ENCODE data around the gene C16orf87.

Gene C16orf87

DNA sequence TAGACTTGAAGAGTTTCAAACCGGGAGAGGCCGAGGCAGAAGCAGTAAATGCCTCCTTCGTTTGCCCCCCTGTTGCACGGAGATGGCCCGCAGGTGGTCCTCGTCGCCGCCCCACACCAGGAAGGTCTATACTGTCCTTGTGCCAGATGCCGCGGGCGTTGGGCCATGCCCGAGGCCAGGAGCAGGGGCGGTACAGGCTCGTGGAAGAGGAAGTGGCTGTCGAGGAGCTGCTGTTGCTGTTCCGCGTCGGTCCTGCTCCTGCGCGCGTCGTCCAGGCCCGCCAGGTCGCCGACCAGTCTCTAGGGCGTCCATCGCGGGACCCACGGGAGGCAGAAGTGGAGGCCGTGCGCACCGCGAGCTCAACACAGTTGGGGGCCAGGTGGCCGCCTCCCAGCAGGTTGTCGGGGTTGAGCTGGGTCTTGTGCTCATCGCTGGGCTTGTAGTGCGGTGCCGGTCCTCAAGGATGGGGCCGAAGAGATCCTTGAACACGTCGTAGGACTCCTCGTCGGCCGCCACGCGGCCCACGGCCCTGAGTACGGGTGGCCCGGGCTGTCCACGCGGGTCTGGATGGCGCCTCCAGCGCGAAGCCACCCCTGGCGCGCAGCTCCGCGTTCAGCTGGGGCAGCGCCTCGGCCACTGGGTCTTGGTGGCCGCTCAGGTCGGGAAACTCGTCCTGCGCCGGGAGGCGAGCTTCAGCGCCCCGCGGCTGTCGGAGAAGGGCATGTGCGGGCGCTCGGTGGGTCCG is 13.1 kb upstream of the C16orf87 start:
- DNase-seq (ENCODE audit: low spot score), result no peak

DNA sequence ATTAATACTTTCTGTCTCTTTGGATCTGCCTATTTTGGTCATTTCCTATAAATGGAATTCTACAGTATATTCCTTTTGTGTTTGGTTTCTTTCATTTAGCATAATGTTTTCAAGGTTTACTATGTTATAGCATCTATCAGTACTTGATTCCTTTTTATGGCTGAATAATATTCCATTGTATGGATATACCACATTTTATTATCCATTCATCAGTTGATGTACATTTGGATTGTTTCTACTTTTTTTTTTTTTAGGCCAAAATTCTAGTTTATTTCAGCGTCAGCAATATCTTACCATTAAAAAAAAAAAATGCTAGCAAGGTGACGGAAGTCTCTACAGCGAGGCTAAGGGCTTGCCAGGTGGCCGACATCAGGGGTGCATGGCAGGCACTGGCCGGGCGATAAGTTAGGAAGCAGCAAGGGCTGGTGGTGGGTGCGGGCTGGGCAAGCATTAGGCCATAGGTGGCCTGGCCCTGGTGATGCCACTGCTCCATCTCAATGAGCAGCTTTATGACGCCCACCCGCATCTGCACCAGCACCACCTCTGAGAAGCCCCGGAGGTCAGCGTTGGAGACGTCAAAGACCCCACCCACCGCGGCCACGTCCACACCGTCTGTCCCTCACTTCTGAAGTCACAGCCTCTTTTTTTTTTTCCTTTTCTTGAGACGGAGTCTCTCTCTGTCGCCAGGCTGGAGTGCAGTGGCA is 11.4 kb upstream of the C16orf87 start:
- no peak for DNase-seq (ENCODE audit: low spot score)

DNA sequence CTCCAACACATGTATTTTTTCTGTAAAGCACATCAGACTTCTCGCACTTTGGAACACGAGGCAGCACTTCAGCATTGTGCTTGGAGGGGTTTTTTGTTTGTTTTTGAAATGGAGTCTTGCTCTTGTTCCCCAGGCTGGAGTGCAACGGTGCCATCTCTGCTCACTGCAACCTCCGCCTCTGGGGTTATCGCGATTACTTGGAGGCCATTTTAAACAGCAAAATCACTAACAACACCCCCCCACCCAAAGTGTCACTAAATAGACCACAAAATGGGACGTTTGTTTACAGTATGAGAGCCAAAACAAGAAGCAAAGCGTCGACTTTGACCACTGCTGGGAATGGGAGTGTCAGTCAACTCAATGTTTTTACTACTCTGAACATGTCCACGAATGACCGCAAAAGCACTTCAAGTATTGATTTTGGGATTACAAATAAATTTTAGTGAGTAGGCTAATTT is 9.0 kb upstream of the C16orf87 start:
- DNase-seq (ENCODE audit: low spot score), result no peak

DNA sequence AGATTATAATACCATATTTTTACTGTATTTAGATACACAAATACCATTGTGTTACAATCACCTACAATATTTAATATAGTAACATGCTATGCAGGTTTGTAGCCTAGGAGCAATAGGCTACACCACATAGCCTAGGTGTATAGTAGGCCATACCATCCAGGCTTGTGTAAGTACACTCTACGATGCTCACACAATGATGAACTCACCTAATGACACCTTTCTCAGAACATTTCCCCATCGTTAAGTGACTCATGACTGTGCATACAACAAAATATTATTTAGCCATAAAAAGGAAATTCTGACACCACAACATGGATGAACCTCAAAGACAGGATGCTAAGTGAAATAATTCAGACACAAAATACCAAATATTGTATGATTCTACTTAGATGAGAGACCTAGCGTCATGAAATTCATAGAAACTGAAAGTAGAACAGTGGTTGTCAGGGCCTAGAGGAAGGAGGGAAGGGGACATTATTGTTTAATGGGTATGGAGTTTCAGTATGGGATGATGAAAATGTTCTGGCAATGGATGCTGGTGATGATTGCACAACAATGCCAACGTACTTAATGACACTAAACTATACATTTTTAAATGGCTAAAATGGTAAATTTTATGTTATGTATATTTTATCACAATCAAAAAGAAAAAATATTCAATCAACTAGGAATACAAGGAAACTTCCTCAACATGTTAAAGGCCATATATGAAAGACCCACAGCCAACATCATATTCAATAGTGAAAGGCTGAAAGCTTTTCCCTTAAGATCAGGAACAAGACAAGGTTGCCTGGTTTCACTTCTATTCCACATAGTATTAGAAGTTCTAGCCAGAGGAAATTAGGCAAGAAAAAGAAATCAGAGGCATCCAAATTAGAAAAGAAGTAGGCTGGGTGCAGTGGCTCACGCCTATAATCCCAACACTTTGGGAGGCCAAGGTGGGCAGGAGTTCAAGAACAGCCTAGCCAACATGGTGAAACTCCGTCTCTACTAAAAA is 5.9 kb upstream of the C16orf87 start:
- no peak for DNase-seq (ENCODE audit: low spot score)

DNA sequence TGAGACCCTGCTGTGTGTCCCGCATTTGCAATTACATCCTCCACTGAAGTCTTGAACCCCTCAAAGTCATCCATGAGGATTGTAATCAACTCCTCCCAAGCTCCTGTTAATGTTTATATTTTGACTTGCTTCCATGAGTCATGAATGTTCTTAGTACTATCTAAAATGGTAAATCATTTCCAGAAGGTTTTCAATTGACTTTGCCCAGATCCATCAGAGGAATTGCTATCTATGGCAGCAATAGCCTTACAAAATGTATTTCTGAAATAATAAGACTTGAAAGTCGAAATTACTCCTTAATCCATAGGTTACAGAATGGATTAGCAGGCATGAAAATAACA is 2.5 kb upstream of the C16orf87 start:
- DNase-seq (ENCODE audit: low spot score), result no peak

DNA sequence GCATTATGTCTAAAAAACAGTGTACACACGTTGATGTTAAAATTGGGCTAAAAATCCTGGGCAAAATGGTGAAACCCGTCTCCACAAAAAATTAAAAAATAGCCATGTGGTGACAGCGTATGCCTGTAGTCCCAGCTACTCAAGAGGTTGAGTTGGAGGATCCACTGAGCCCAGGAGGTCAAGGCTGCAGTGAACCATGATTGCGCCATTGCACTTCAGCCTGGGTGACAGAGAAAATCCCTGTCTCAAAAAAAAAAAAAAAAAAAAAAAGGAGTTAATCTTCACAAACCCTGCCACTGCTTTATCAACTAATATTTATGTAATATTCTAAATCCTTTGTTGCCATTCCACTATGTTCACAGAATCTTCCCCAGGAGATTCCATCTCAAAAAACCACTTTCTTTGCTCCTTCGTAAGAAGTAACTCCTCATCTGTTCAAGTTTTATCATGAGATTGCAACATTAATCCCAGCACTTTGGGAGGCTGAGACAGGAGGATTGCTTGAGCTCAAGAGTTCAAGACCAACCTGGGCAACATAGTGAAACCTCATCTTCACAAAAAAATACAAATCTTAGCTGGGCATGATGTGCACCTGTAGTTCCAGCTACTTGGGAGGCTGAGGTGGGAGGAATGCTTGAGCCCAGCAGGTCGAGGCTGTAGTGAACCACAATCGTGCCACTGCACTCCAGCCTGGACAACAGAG is 1.9 kb upstream of the C16orf87 start:
- DNase-seq (ENCODE audit: low spot score), result no peak

DNA sequence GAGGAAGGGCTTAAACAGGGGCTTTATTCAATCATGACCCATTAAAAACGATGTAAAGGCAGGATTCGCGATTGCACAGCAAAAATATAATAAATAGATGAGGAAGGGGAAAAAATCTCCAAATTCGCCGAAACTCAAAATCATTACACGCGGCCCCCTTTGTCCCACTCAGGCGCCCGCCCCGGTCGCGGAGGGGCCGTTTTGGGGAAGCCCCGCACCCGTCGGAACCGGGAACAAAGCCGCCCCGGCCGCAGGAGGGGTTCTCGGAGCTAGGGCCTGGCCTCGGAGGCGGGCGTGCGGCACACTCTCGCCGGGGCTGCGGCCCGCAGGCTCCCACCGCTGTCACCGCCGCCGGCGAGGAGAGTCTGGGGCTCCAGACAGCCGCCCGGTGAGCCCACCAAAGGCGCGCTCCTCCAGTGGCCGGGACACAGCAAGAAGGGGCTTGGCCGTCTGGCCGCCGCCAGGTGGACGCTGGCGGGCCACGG is 521 bp downstream of the C16orf87 start:
- no peak for DNase-seq (ENCODE audit: low spot score)

DNA sequence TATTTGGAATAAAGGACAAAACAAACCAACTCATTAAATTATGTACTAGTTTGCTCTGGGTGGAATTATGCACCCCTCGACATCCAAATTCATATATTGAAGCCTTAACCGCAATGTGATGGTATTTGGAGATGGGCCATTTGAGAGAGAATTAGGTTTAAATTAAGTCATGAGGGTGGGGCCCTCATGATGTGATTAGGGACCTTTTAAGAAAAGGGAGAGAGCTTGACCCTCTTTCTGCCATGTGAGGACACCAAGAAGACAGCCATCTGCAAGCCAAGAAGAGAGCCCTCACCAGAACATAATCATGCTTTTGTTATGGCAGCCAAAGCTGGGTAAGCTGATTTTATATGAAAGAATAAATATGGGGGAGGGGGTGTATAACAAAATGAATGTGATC is 2.0 kb downstream of the C16orf87 start:
- no peak for DNase-seq (ENCODE audit: low spot score)

DNA sequence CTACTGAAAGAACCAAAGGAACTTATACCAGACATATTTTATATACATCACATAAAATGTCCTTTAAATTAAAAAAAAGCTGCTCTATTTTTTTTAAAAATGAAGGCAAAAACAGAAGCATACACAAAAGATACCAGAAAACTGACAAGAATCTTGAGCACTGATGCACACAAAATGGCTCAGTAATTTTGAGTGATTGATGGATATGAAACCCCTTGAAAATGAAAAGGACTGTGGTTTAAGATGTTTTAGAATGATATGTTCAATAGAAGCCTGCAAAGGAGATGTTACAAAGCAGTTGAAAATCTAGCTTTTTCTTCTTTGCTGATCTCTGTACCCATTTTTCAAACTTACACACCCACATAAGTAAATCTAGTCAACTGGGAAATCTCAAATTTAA is 2.7 kb downstream of the C16orf87 start:
- DNase-seq (ENCODE audit: low spot score), result no peak

DNA sequence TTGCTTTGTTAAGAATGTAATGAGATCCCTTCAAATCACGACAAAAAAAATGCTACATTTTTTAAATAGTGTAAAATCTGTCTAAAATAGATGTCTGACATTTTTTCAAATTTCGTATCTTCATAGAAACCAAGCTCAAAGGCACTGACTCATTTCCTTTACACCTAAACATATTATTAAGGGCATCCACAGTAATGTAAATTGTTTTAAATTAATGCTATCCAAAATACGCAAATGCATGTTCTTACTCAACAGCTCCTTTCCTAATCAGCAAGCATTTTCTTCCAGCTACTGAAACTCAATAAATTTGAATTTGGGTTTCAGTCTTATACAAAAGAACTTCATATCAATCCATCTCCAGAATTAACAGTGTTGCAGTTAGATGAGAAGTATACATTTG is 4.3 kb downstream of the C16orf87 start:
- no peak for DNase-seq (ENCODE audit: low spot score)

DNA sequence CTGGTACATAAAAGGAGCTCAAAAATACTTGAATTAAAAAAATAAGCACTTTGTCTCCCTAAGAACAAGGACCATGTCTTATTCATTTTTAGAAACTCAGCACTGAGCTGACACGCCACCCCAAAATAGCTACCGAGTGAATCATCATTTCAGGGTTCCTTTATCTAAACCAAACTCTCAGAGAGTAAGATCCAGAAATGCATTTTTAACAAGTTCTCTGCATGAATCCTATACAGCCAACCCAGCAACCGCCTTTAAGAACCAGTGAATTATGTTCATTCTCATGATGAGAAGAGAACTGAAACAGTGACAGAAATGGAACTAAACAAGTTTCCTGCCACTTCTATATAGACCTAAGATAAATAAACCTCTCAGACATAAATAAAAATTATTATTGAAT is 8.7 kb downstream of the C16orf87 start:
- no peak for DNase-seq (ENCODE audit: low spot score)

DNA sequence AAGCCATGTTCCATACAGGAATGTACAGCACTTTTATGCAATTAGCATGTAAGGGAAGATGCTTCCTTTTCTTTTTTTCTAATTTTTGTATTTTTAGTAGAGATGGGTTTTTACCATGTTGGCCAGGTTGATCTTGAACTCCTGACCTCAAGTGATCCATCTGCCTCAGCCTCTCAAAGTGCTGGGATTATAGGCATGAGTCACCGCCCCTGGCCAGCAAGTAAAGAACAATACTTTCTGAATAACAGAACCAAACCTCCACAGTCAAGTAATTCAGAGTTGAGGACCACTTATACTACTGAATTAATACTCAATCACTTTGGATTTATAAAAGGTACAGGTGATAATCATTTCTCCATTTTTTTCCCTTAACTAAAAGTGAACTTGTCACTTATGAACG is 13.0 kb downstream of the C16orf87 start:
- DNase-seq (ENCODE audit: low spot score), result no peak

DNA sequence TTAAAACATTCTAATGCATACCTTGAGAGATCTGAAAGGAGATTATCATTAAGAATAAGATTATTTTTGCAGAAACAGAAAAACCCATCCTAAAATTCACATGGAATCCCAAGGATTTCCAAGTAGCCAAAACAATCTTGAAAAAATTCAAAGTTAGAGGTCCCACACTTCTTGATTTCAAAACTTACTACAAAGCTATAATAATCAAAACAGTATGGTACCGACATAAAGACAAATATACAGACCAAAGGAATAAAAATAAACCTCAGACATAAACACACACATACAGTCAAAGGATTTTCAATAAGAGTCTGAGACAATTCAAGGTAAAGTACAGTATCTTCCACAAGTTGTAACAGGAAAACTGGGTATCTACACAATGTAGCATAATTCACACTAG is 16.2 kb downstream of the C16orf87 start:
- no peak for DNase-seq (ENCODE audit: low spot score)

DNA sequence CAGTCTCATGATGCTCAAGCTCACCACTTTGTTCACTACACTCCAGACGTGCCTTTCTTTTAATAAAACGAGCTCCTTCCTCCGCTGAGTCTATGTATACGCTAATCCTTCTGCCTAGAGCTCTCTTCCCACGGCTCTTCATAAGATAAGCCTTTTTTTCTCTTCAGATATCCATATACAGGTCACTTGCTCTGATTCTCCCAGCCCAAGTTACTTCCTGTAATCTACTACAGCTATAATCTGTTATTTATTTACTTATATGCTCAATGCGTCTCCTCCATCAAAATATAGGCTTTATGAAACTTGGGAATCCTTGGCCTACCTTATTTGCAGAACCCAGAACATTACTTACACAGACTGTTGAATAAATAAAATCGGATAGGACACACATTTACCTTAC is 17.4 kb downstream of the C16orf87 start:
- no peak for DNase-seq (ENCODE audit: low spot score)

DNA sequence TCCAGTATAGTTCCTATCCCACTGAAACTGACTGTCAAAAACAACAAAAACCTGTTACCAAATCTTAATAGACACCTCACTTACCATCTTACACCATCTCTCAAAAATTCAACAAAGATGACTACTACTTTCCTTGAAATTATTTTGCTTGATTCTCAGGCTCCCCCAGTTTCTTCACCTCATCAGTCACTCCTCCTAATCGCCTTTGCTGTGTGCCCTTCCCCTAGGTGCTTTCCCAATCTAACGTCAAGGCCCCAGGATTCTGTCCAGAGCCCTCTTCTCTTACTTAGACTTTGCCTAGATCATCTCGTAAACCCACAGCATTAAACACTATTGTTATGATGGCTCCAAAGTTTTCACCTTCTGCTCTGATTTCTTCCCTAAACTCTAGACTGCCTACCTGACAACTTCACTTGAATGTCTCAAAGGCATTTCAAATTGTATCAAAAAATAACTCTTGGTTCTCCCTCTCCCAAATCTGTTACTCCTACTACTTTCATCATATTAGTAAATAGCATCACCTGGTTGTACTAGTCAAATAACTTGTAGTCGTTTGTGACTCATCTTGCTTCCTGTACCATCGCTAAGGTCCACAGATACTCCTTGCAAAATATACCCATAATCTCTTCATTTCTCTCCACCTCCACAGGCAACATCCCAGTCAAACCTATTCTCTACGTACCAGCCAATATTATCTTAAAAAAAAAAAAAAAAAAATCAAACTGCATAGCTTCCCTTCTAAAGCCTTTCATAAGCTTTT is 18.0 kb downstream of the C16orf87 start:
- no peak for DNase-seq (ENCODE audit: low spot score)

DNA sequence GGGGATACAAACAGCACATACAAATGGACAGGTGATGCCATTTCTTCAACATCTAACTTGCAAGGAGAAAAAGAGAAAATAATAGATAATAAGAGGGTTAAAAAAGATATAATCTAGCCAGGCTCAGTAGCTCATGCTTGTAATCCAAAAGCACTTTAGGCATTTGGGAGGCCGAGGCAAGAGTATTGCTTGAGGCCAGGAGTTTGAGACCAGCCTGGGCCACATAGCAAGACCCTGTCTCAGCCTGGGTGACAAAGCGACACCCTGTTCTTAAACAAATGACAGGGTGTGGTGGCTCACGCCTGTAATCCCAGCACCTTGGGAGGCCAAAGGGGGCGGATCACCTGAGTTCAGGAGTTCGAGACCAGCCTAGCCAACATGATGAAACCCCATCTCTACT is 19.3 kb downstream of the C16orf87 start:
- no peak for DNase-seq (ENCODE audit: low spot score)

DNA sequence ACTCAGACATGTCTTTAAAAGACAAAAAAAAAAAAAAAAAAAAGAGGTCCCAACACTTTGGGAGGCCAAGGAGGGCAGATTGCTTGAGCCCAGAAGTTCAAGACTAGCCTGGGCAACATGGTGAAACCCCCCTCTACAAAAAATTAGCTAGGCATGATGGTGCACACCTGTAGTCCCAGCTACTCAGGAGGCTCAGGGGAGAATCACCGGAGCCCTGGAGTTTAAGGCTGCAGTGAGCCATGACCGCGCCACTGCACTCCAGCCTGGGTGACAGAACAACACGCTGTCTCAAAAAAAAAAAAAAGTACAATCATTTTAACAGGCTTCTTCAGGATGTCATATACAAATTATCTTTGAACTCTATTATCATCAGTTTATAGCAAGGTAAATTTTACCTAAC is 22.0 kb downstream of the C16orf87 start:
- DNase-seq (ENCODE audit: low spot score), result no peak

DNA sequence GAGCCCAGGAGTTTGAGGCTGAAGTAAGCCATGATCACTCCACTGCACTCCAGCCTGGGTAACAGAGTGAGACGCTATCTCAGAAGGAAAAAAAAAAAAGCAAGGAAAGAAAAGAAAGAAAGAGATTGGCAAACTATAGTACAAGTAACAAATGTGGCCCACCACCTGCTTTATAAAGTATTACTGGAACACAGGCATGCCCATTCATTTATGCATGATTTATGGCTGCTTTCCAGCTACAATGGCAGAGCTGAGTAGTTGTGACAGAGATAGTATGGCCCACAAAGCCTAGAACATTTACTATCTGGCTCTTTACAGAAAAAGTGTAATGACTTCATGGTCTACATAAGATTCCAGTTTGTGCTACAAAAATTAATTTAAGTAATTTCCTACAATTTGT is 23.6 kb downstream of the C16orf87 start:
- DNase-seq (ENCODE audit: low spot score), result no peak

DNA sequence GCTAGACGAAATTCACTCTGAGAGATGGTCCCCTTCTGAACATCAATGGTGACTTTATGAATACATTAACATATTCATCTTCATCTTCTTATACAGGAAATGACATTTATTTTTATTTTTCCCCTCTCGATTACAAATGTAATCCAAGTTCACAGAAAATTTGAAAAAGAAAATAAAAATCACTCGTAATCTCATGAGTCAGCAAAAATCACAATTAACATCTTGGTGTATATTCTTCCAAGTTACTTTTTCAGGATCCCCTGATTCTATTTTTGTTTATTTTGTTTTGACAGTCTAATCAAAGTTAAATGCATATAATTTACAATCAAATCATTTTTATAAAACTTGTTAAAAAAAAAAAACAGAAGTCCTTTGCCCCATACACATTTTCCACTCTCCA is 27.6 kb downstream of the C16orf87 start:
- DNase-seq (ENCODE audit: low spot score), result no peak

DNA sequence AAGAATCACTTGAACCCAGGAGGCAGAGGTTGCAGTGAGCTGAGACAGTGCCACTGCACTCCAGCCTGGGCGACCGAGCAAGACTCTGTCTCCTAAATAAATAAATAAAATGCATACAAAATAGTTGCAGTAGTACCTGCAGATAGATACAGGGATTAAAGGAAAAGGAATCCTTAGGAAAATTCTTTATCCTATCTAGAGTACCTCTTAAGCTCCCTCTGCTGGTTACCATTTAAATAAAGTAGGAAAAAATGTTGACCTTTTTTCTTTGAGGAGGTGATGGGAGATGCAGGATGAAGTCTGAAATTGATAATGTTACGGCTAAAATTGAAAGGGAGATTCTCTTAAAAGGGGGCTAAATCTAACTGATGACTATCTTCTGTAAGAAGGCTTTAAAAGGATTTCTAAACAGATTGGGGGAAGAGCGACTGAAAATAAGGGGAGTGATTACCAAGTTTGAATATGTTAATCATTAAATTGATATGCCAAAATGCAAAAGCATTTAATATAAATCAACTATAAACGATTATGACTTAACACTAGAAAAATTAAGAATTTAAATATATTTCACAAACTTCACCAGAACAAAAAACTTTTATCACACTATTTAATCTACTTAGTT is 29.4 kb downstream of the C16orf87 start:
- DNase-seq (ENCODE audit: low spot score), result no peak

DNA sequence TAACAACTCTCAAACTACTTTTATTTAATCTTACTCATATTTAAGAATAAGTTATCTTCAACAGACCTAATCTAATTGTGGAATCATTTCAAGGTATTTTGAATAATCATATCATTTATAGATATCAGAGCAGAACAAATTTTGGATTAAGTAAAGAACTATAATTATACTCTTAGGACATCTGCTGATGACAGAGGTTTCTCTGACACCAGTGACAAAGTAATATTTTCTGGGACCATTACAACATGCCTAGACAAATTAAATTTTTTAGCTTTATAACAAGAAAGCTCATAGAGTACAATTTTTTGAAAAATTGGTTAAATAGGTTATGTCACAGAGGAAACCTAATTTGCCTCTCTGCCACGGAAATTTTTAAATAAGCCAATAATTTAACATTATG is 30.5 kb downstream of the C16orf87 start:
- DNase-seq (ENCODE audit: low spot score), result no peak

Data from left forelimb (tissue), 1 donor.